Small intestine (tissue), 7 donors: ENCODE results near the gene SIAH1. TPM values are rescaled to one million over a fixed set of nuclear protein-coding genes. Genes with fewer than 3 reads are reported as not detected.

ENCODE experiments used
- DNase-seq, 2 donors: peaks; one replicate each; pipeline versions ENCODE4 v3.0.0 to v3.0.0-alpha.2; 2013
- FAIRE-seq: peaks from 2 replicates; lab custom pipeline; 2012; peaks lifted over from hg19 to GRCh38; lab: Jason Lieb, UNC
- H3K27ac ChIP-seq, 3 donors: one replicate each; pipeline ENCODE4 v1.5.1; 2013; ENCODE audit warnings: low read length in 2 of 3, mild to moderate bottlenecking in 2 of 3, control low read depth in 1 of 3, inconsistent platforms in 1 of 3, low read depth in 1 of 3, moderate library complexity in 1 of 3
- H3K27me3 ChIP-seq, 3 donors: one replicate each; pipeline ENCODE4 v1.6.1; 2013; ENCODE audit warnings: low read length in 3 of 3, inconsistent platforms in 1 of 3; ENCODE audit not compliant: control insufficient read depth in 3 of 3, insufficient read depth in 3 of 3
- H3K36me3 ChIP-seq, 3 donors: one replicate each; pipeline ENCODE4 v1.6.1; 2013; ENCODE audit warnings: low read length in 3 of 3, inconsistent platforms in 1 of 3, low read depth in 1 of 3, mild to moderate bottlenecking in 1 of 3, moderate library complexity in 1 of 3; ENCODE audit not compliant: control insufficient read depth in 3 of 3, insufficient read depth in 2 of 3
- H3K4me1 ChIP-seq, 3 donors: one replicate each; pipeline ENCODE4 v1.6.1; 2013; ENCODE audit warnings: low read length in 2 of 3, inconsistent platforms in 1 of 3, low read depth in 1 of 3, mild to moderate bottlenecking in 1 of 3, moderate library complexity in 1 of 3; ENCODE audit not compliant: control insufficient read depth in 3 of 3, insufficient read depth in 2 of 3
- H3K4me3 ChIP-seq, 3 donors: one replicate each; pipeline ENCODE4 v1.5.1; 2013; ENCODE audit warnings: low read length in 3 of 3, control low read depth in 1 of 3, inconsistent platforms in 1 of 3, low read depth in 1 of 3, mild to moderate bottlenecking in 1 of 3, moderate library complexity in 1 of 3
- H3K9me3 ChIP-seq, 2 donors: one replicate each; pipeline ENCODE4 v1.6.1; 2013; ENCODE audit warnings: low read depth in 1 of 2, low read length in 1 of 2; ENCODE audit not compliant: control insufficient read depth in 2 of 2, insufficient read depth in 1 of 2
- WGBS, 3 donors: extraction: QIAGEN DNeasy Blood & Tissue Kit; methylation state at CpG; one replicate each; pipeline ENCODE4 v1.1.7; 2013; 5-methylcytosine and 5-hydroxymethylcytosine counted together
- polyA plus RNA-seq, 4 donors: library from polyadenylated mRNA; stranded (reverse) in 3 of 4; unstranded in 1 of 4; fragments of 200-250 nt in 3 of 4; fragments of 120-200 nt in 1 of 4; gene quantifications; one replicate each; pipeline versions ENCODE4 v1.2.1 to v1.2.3, GENCODE V29; 2013
- donor health status: healthy with polysubstance abuse.
- donor health status: control.
- donor health status: control.
- donor health status: Bipolar disorder and iron deficiency.
- donor health status: healthy.

Gene SIAH1
- polyA plus RNA-seq, 4 donors, result 18.8 to 40.1 (median 20.5) TPM

DNA sequence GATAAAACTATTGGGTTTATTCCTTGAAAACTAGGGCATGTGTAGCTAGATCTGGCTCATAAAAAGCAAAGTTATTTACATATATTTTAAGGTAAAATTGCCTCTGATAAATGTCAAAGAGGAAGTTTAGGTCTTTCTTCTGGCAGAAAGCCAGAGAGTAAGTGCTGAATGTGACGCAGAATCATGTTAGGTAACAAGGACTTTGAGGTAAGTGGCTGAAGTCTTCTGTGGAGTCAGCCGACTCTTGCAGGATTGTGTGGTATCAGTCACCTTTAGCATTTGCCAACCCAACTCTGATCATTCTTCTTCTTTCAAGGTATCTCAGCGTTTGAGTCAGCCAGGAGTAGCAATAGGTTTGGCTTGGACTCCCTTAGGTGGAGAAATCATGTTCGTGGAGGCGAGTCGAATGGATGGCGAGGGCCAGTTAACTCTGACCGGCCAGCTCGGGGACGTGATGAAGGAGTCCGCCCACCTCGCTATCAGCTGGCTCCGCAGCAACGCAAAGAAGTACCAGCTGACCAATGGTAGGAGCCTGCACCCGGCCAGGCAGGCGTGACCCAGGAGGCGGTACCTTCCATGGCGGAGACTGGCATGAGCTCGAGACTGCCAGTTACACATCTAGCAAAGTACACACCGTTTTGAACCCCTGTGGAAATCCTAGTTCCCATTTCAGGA is 37.9 kb downstream of the SIAH1 start:
- FAIRE-seq (no peak), DNase-seq (peak in 1 of 2 donors; percentile 65)
- Histone ChIP-seq H3K4me1 (peaks cover 0 to 3% (median 0%) of the 10 kb centered on the region in 3 donors), H3K36me3 (peaks cover 15 to 50% (median 18%) of the 10 kb centered on the region in 3 donors), H3K9me3 (no peaks in the 10 kb centered on the region), H3K27ac (peak overlapping the region in 1 of 3 donors; percentile 53), H3K27me3 (no peaks in the 10 kb centered on the region), H3K4me3 (no peak overlapping the region)
- 91 to 93% (median 92%) methylated on average over 20 of the region's 20 CpGs for WGBS, 3 donors

DNA sequence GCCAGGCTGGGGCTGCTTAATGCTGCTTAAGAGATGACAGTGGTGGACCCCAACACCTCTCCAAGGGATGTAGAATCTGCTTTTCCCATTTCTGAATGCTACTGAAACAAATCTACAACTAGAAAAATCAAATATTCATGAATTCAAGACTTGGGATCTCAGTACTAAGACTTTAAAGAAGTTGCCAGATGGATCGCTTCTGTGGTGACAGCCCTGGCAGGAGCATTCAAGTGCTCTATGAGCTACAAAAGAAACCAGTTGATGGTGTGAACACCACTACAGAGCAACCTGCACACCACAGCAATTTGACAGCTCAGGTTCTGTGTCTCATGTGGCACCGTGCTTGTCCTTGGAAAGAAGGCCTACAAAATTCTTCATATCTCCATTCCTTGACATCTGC is 42.6 kb downstream of the SIAH1 start:
- H3K4me3 ChIP-seq, result no peak overlapping the region
- H3K4me1 ChIP-seq, result peaks cover 0 to 2% (median 0%) of the 10 kb centered on the region in 3 donors
- WGBS, 3 donors, result 90 to 97% (median 94%) methylated on average over 2 of the region's 2 CpGs
- no peaks in the 10 kb centered on the region for H3K9me3 ChIP-seq
- FAIRE-seq, result no peak
- DNase-seq, result no peak
- H3K36me3 ChIP-seq, result peaks cover 5 to 40% (median 20%) of the 10 kb centered on the region in 3 donors
- no peaks in the 10 kb centered on the region for H3K27me3 ChIP-seq
- H3K27ac ChIP-seq, result no peak overlapping the region

DNA sequence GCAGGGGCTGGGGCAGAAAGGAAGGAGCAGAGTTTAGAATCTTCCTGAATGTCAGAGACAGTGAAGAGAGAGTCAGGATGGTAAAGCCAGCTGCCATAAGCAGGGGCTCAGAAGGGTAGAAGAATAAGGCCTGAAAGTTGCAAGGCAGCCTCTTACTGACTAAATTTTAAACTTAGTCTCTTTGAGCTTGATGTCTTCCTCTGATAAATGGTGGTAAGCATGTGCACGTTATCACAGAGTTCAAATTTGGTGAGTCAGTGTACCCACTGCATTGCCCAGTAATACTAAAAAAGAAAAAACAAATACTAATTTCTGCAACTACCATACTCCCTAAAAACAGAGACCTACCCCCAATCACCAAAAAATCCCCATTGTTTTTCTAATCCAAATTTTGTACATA is 45.2 kb downstream of the SIAH1 start:
- WGBS, 3 donors, result 74 to 90% (median 86%) methylated on average over 1 of the region's 1 CpG
- H3K4me1 ChIP-seq, result no peaks in the 10 kb centered on the region
- no peak overlapping the region for H3K4me3 ChIP-seq
- FAIRE-seq (no peak), DNase-seq (no peak)
- peaks cover 7 to 33% (median 23%) of the 10 kb centered on the region in 3 donors for H3K36me3 ChIP-seq
- no peaks in the 10 kb centered on the region for H3K9me3 ChIP-seq
- H3K27ac ChIP-seq, result no peak overlapping the region
- no peaks in the 10 kb centered on the region for H3K27me3 ChIP-seq

DNA sequence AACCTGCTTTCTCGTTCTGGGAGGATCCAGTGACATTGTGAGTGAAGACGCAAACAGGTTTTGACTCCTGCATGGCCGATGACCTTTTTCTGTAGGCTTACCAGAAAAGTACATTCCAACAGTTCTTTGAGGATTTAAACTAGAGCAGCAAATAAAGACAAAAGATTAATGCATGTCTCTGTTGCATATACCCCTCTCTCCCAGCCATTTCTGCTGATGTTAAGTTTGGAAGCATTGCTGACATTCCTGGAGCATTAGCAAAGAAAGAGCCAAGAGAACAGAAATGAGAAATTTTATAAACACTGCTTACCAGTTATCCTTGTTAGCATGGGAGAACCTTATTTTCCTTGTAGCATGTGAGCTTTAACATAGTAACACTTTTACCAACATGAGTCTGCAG is 49.3 kb downstream of the SIAH1 start:
- peaks cover 2 to 22% (median 20%) of the 10 kb centered on the region in 3 donors for H3K36me3 ChIP-seq
- no peak for FAIRE-seq
- WGBS, 3 donors, result 78 to 94% (median 93%) methylated on average over 3 of the region's 3 CpGs

DNA sequence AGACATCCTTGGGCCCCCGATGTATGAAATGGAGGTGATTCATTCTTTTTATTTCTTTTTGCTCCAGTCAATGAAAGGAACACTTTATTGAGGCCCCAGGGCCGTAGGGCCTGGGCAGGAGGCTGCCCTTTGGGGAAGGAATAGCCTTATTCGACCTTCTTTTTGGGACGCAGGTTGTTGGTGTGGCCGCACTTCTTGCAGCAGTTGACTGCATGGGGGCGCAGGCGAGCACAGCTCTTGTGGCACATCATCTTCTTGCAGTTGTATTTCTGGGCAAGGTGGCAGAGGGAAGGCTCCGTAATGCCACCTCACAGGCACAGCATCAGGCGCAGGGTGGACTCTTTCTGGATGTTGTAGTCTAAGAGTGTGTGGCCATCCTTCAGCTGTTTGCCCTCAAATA is 50.9 kb downstream of the SIAH1 start:
- Histone ChIP-seq H3K4me1 (no peaks in the 10 kb centered on the region), H3K9me3 (no peaks in the 10 kb centered on the region), H3K27me3 (no peaks in the 10 kb centered on the region), H3K4me3 (no peak overlapping the region), H3K36me3 (peaks cover 2 to 15% (median 15%) of the 10 kb centered on the region in 3 donors), H3K27ac (no peak overlapping the region)
- FAIRE-seq (no peak), DNase-seq (no peak)
- WGBS, 3 donors, result 94 to 98% (median 95%) methylated on average over 9 of the region's 9 CpGs

More for the DNA sequence above, 49.3 kb downstream of the SIAH1 start:
- H3K9me3 ChIP-seq, result no peaks in the 10 kb centered on the region
- no peak overlapping the region for H3K27ac ChIP-seq
- no peaks in the 10 kb centered on the region for H3K27me3 ChIP-seq
- no peaks in the 10 kb centered on the region for H3K4me1 ChIP-seq
- no peak overlapping the region for H3K4me3 ChIP-seq
- no peak for DNase-seq

DNA sequence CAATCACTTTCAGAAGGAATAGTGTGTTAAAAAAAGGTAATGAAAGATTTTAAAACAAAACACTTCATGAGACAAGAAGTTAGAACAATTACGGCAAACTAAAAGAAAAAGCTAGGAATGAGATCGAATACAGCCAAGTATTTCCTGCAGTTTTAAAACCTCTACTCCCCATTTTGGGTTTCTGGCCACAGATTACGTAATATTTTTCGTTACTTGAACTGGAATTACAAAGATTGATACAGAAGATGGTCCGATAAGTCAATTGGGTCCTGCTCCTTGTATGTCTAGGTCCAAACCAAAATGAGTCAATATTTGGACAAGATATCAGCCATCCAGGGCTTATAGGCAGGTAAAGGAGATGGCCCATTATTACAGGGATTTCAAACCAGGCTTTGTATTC is 52.2 kb downstream of the SIAH1 start:
- WGBS, 3 donors, result 94 to 97% (median 97%) methylated on average over 5 of the region's 5 CpGs
- Histone ChIP-seq H3K4me1 (no peaks in the 10 kb centered on the region), H3K4me3 (no peak overlapping the region), H3K27me3 (no peaks in the 10 kb centered on the region), H3K27ac (no peak overlapping the region), H3K9me3 (no peaks in the 10 kb centered on the region), H3K36me3 (peaks cover 2 to 15% (median 13%) of the 10 kb centered on the region in 3 donors)
- FAIRE-seq (no peak), DNase-seq (no peak)

DNA sequence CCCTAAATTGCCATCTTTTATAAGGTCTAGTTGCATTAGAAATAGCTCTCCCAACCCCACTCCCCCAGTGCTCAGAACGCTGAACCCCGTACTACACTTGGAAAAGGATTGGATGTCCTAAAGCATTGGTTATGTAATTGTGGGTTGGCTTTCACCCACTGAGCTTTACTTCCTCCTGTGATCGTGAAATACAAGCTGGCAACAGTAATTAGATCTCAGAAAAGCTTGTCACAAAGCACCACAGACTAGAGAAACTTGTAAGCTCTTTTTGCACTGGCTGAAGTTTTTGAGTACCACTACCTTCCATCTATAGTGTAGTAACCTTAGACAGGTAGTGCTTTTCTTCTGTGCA is 54.4 kb downstream of the SIAH1 start:
- 57 to 73% (median 65%) methylated on average over 3 of the region's 3 CpGs for WGBS, 3 donors
- no peak overlapping the region for H3K27ac ChIP-seq
- no peak for FAIRE-seq
- peaks cover 0 to 13% (median 7%) of the 10 kb centered on the region in 3 donors for H3K36me3 ChIP-seq
- no peak for DNase-seq
- no peaks in the 10 kb centered on the region for H3K27me3 ChIP-seq
- H3K4me3 ChIP-seq, result no peak overlapping the region
- no peaks in the 10 kb centered on the region for H3K4me1 ChIP-seq
- no peaks in the 10 kb centered on the region for H3K9me3 ChIP-seq

DNA sequence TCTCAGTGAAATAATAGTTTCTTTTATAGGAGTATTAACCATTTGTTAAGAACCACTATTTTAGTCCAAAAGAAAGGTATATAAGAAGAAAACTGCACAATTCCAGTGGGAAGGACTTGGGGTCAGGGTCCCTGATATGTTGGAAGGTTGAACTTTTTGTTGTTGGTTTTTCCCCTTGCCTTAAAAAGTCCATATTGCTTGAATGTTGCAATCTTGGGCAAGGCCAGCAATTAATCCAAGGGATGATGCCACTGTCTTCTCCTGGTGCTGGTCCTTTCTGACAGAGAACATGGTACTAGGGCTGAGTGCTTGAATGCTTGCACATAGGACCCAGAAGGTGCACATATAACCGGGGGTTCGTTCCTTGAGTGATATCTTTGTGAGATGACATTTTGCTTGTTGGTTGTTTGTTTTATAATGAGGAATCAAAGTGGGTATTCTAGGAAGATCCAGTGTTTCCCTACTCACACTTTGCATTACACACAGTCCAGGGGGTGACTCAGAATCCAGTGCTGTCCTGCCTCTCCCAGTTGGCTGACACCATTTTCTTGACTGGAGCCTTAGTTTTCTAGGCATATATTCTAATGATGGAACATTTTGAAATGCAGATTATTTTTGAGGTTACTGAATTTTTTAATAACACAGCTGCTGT is 54.9 kb downstream of the SIAH1 start:
- Histone ChIP-seq H3K4me3 (no peak overlapping the region), H3K9me3 (no peaks in the 10 kb centered on the region), H3K36me3 (peaks cover 0 to 13% (median 7%) of the 10 kb centered on the region in 3 donors), H3K27me3 (no peaks in the 10 kb centered on the region), H3K4me1 (no peaks in the 10 kb centered on the region), H3K27ac (no peak overlapping the region)
- FAIRE-seq, result no peak
- 97 to 98% (median 98%) methylated on average over 2 of the region's 2 CpGs for WGBS, 3 donors
- no peak for DNase-seq
